ENCODE results near the gene CNGB1. TPM values are rescaled to one million over a fixed set of nuclear protein-coding genes. Genes with fewer than 3 reads are reported as not detected.

The CNGB1 gene
- total RNA-seq, 2 experiments from 2014 or later: not detected

DNA sequence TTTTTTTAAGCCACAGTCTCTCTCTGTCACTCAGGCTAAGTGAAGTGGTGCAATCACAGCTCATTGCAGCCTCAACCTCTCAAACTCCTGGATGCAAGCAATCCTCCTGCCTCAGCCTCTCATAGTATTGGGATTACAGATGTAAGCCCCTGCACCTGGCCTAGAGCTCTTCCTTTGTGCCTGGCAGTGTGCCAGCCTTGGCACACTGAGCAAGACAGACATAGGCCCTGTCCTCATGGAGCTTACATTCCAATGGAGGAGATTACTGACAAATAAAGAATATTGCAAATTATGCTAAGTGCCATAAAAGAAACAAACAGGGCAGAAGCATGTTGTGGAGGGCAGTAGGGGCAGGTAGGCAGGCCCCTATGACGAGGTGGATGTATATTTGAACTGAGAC lies 920 bp upstream of the CNGB1 start:
- ATAC-seq (ENCODE audit: poor library complexity): no peak
- CTCF ChIA-PET: interaction anchor here (0.8 kb wide), 1 partner anchor 177 kb away, joined by 3 read pairs; no protein-coding TSS in a partner anchor

DNA sequence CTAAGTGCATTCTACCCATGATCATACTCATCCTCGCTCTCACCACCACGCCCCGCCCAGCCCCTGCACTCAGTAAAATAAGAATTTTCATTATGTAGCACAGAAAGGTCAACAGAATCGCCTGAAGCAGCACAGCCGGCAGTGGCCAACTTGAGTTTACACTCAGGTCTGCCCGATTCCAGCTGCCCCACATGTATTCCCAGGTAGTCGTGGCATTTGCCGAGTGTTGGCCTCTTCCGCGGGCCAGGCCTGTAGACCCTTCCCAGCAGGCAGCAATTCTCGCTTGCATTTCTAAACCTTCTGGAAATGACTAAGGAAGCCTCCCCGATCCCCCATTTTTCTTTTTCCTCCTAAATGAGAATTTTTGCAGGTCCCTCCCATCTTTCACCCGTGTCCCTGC lies 609 bp downstream of the CNGB1 start:
- H3K4me1 Mint-ChIP-seq (ENCODE audit: low read depth): no peaks in the 10 kb centered on the region
- CTCF ChIA-PET: no interaction called here
- TF ChIP-seq, protein P1, sequence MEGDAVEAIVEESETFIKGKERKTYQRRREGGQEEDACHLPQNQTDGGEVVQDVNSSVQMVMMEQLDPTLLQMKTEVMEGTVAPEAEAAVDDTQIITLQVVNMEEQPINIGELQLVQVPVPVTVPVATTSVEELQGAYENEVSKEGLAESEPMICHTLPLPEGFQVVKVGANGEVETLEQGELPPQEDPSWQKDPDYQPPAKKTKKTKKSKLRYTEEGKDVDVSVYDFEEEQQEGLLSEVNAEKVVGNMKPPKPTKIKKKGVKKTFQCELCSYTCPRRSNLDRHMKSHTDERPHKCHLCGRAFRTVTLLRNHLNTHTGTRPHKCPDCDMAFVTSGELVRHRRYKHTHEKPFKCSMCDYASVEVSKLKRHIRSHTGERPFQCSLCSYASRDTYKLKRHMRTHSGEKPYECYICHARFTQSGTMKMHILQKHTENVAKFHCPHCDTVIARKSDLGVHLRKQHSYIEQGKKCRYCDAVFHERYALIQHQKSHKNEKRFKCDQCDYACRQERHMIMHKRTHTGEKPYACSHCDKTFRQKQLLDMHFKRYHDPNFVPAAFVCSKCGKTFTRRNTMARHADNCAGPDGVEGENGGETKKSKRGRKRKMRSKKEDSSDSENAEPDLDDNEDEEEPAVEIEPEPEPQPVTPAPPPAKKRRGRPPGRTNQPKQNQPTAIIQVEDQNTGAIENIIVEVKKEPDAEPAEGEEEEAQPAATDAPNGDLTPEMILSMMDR (IDR thresholded peaks at IDR 0.05): no peak
- Histone ChIP-seq H3K9me3 (ENCODE audit: control insufficient read depth in 1 of 2, insufficient read depth in 1 of 2, low read length in 2 of 2) (no peaks in the 10 kb centered on the region), H3K4me3 (ENCODE audit: low read length) (no peak overlapping the region), H3K27me3 (ENCODE audit: control insufficient read depth in 1 of 2, insufficient read depth in 2 of 2, low read length in 2 of 2) (no peaks in the 10 kb centered on the region), H3K36me3 (ENCODE audit: insufficient read depth, low read length) (no peaks in the 10 kb centered on the region), H3K27ac (ENCODE audit: low read depth in 1 of 2, low read length in 2 of 2) (no peak overlapping the region), H3K4me1 (ENCODE audit: insufficient read depth, low read length) (no peaks in the 10 kb centered on the region)
- no peaks in the 10 kb centered on the region for H3K36me3 Mint-ChIP-seq (ENCODE audit: low read depth)
- ATAC-seq (ENCODE audit: poor library complexity): no peak
- H3K27me3 Mint-ChIP-seq: peaks cover 4% of the 10 kb centered on the region
- no peak overlapping the region for H3K27ac Mint-ChIP-seq
- DNase-seq: no peak
- H3K9me3 Mint-ChIP-seq: no peaks in the 10 kb centered on the region
- POLR2A ChIA-PET: no interaction called here
- intact Hi-C loops (cut with DNase I, micrococcal nuclease): no loop called here
- no peak overlapping the region for H3K4me3 Mint-ChIP-seq

More for the DNA sequence above, 920 bp upstream of the CNGB1 start:
- H3K27me3 Mint-ChIP-seq: peaks cover 4% of the 10 kb centered on the region
- no peak overlapping the region for H3K27ac Mint-ChIP-seq
- no peak overlapping the region for H3K27ac ChIP-seq (ENCODE audit: low read depth in 1 of 2, low read length in 2 of 2)
- intact Hi-C loops (cut with DNase I, micrococcal nuclease): no loop called here
- no peaks in the 10 kb centered on the region for H3K27me3 ChIP-seq (ENCODE audit: control insufficient read depth in 1 of 2, insufficient read depth in 2 of 2, low read length in 2 of 2)
- H3K4me3 ChIP-seq (ENCODE audit: low read length): no peak overlapping the region
- no peaks in the 10 kb centered on the region for H3K9me3 Mint-ChIP-seq
- H3K36me3 Mint-ChIP-seq (ENCODE audit: low read depth): no peaks in the 10 kb centered on the region
- H3K4me3 Mint-ChIP-seq: no peak overlapping the region
- no peaks in the 10 kb centered on the region for H3K36me3 ChIP-seq (ENCODE audit: insufficient read depth, low read length)
- H3K4me1 ChIP-seq (ENCODE audit: insufficient read depth, low read length): no peaks in the 10 kb centered on the region
- DNase-seq: no peak
- H3K9me3 ChIP-seq (ENCODE audit: control insufficient read depth in 1 of 2, insufficient read depth in 1 of 2, low read length in 2 of 2): no peaks in the 10 kb centered on the region
- no peaks in the 10 kb centered on the region for H3K4me1 Mint-ChIP-seq (ENCODE audit: low read depth)
- POLR2A ChIA-PET: no interaction called here
- TF ChIP-seq, protein P1 (IDR thresholded peaks at IDR 0.05): no peak

DNA sequence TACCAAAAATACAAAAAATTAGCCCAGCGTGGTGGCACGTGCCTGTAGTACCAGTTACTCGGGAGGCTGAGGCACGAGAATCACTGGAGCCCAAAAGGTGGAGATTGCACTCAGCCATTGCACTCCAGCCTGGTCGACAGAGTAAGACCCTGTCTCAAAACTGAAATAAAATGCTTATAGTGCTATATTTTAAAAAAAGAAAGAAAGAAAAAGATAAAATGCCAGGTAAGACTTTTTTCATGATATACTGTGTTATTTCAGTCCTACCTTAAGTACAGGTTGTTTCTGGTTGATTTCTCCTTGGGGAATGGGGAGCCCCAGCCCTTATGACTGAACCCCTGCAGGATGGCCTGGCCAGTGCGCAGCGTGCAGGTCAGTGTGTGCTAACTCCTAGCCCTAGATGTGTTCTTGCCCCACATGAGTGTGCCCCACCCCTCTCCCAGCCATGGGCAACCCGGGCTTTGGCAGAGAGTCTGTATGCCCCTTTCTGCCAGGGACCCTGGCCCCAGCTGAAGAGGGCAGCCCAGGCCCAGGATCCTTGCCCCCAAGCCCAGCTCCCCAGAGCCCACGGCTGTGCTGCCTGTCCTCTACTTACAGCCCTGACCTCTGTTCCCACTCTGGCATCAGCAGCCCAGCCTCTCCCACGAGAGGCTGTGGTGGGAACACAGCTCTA lies 1.3 kb downstream of the CNGB1 start:
- DNase-seq (no peak), ATAC-seq (ENCODE audit: poor library complexity) (no peak)
- ChIA-PET POLR2A (interaction anchor here (0.7 kb wide), 1 partner anchor 67 kb away, joined by 4 read pairs; no protein-coding TSS in a partner anchor), CTCF (no interaction called here)
- H3K36me3 Mint-ChIP-seq (ENCODE audit: low read depth): no peaks in the 10 kb centered on the region
- no peak overlapping the region for H3K27ac ChIP-seq (ENCODE audit: low read depth in 1 of 2, low read length in 2 of 2)
- H3K4me1 ChIP-seq (ENCODE audit: insufficient read depth, low read length): no peaks in the 10 kb centered on the region
- H3K27me3 ChIP-seq (ENCODE audit: control insufficient read depth in 1 of 2, insufficient read depth in 2 of 2, low read length in 2 of 2): no peaks in the 10 kb centered on the region
- no peaks in the 10 kb centered on the region for H3K9me3 Mint-ChIP-seq
- no peak overlapping the region for H3K27ac Mint-ChIP-seq
- no peaks in the 10 kb centered on the region for H3K36me3 ChIP-seq (ENCODE audit: insufficient read depth, low read length)
- H3K4me1 Mint-ChIP-seq (ENCODE audit: low read depth): no peaks in the 10 kb centered on the region
- intact Hi-C loops (cut with DNase I, micrococcal nuclease): no loop called here
- no peak overlapping the region for H3K4me3 ChIP-seq (ENCODE audit: low read length)
- TF ChIP-seq, protein P1 (IDR thresholded peaks at IDR 0.05): no peak
- no peak overlapping the region for H3K4me3 Mint-ChIP-seq
- no peaks in the 10 kb centered on the region for H3K9me3 ChIP-seq (ENCODE audit: control insufficient read depth in 1 of 2, insufficient read depth in 1 of 2, low read length in 2 of 2)
- peaks cover 2% of the 10 kb centered on the region for H3K27me3 Mint-ChIP-seq
